Endothelial cell (in vitro differentiated cells): ENCODE measurements around the gene ATP1A3. TPM values are rescaled to one million over a fixed set of nuclear protein-coding genes. Genes with fewer than 3 reads are reported as not detected.

ENCODE experiments used
- DNase-seq: peaks from one replicate; pipeline ENCODE4 v3.0.0; 2021; ENCODE audit warnings: low spot score
- H3K27ac Mint-ChIP-seq: one replicate; pipeline ENCODE4 v1.8.0; 2021; ENCODE audit warnings: mixed read lengths, inconsistent platforms; ENCODE audit not compliant: unreplicated experiment
- H3K27me3 Mint-ChIP-seq: one replicate; pipeline ENCODE4 v1.8.0; 2021; ENCODE audit warnings: mild to moderate bottlenecking, moderate library complexity, mixed read lengths, inconsistent platforms; ENCODE audit not compliant: unreplicated experiment
- H3K36me3 Mint-ChIP-seq: one replicate; pipeline ENCODE4 v1.8.0; 2021; ENCODE audit warnings: mild to moderate bottlenecking, low read depth, mixed read lengths, inconsistent platforms; ENCODE audit not compliant: unreplicated experiment
- H3K4me1 Mint-ChIP-seq: one replicate; pipeline ENCODE4 v1.8.0; 2021; ENCODE audit warnings: mild to moderate bottlenecking, mixed read lengths, inconsistent platforms; ENCODE audit not compliant: unreplicated experiment
- H3K4me3 Mint-ChIP-seq: one replicate; pipeline ENCODE4 v1.8.0; 2021; ENCODE audit warnings: mild to moderate bottlenecking, mixed read lengths, inconsistent platforms; ENCODE audit not compliant: unreplicated experiment
- H3K9me3 Mint-ChIP-seq: one replicate; pipeline ENCODE4 v1.8.0; 2021; ENCODE audit warnings: mixed read lengths, inconsistent platforms; ENCODE audit not compliant: unreplicated experiment
- total RNA-seq: library from RNA; stranded (reverse); fragmentation: NEBNext Ultra II Directional; extraction: Animal tissue kit (Norgen Biotek cat#: 25700); gene quantifications from one replicate; pipeline ENCODE4 v1.2.1, GENCODE V29; 2021; ENCODE audit not compliant: unreplicated experiment
- TF ChIP-seq, protein P1 (sequence below): fragments of 200-600 bp; sonication (generic); IDR thresholded peaks from one replicate; pipeline ENCODE4 v1.5.0; 2021; ENCODE audit warnings: antibody characterized with exemption; ENCODE audit not compliant: unreplicated experiment

Gene ATP1A3
- total RNA-seq, 1 donor from 2014 or later: not detected

DNA sequence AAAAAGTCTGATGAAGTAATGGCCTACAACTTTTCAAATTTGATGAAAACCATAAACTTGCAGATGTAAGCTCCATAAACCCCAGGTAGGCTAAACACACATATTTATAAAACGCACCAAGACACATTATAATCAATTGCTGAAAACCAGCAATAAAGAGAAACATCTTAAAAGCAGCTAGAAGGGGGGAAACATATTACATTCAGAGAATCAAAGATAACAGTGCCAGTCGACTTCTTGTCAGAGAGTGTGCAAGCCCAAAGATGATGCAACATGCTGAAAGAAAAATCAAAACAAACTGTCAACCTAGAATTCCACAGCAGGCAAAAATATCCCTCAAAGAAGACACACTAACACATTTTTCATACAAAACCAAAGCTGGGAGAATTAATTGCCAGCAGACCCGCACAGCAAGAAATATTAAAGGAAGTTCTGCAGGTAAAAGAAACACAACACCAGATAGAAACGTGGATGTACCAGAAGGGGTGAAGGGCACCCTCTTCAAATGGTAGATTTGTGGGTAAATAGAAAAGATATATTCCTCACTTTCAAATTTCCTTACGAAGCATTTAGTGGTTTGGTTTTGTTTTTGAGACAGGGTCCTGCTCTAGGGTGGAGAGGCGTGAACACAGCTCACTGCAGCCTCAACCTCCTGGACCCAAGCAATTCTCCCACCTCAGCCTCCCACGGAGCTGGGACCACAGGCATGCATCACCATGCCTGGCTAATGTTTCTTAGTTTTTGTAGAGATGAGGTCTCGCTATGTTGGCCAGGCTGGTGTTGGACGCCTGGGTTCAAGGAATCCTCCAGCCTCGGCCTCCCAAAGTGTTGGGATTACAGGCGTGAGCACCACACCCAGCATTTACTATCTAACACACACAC is 16.5 kb upstream of the ATP1A3 start:
- H3K4me1 Mint-ChIP-seq: no peaks in the 10 kb centered on the region
- no peak overlapping the region for H3K4me3 Mint-ChIP-seq
- DNase-seq: no peak
- no peaks in the 10 kb centered on the region for H3K9me3 Mint-ChIP-seq
- H3K36me3 Mint-ChIP-seq: no peaks in the 10 kb centered on the region
- H3K27me3 Mint-ChIP-seq: peaks cover 2% of the 10 kb centered on the region
- TF ChIP-seq, protein P1, sequence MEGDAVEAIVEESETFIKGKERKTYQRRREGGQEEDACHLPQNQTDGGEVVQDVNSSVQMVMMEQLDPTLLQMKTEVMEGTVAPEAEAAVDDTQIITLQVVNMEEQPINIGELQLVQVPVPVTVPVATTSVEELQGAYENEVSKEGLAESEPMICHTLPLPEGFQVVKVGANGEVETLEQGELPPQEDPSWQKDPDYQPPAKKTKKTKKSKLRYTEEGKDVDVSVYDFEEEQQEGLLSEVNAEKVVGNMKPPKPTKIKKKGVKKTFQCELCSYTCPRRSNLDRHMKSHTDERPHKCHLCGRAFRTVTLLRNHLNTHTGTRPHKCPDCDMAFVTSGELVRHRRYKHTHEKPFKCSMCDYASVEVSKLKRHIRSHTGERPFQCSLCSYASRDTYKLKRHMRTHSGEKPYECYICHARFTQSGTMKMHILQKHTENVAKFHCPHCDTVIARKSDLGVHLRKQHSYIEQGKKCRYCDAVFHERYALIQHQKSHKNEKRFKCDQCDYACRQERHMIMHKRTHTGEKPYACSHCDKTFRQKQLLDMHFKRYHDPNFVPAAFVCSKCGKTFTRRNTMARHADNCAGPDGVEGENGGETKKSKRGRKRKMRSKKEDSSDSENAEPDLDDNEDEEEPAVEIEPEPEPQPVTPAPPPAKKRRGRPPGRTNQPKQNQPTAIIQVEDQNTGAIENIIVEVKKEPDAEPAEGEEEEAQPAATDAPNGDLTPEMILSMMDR: no peak
- no peak overlapping the region for H3K27ac Mint-ChIP-seq

- Mint-ChIP-seq H3K9me3 (no peaks in the 10 kb centered on the region), H3K4me3 (no peak overlapping the region), H3K27me3 (peaks cover 4% of the 10 kb centered on the region), H3K27ac (no peak overlapping the region), H3K36me3 (peaks cover 9% of the 10 kb centered on the region), H3K4me1 (peaks cover 8% of the 10 kb centered on the region)
- TF ChIP-seq, protein P1: no peak
- no peak for DNase-seq
These were observed 12.5 kb upstream of the ATP1A3 start for GRCh38 chr19:42006569-42006968.

DNA sequence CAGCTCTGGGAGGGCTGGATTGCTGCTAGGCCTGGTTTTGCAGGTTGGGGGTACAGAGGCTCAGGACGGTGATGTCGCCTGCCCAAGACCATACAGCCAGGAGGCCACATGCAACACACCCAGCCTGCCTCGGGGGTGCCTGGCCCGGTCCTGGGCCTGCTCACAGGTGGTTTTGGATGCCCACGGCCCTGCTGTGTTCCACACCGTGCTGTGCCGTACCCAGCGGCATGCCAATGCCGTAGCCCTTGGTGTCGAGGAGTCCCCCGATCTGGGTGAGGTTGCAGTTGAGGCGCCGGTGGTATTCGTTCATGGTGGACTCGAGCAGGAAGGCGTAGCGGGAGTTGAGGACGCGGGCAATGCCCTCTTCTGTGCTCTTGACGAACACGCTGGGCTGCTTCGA is 11.5 kb upstream of the ATP1A3 start:
- H3K9me3 Mint-ChIP-seq: no peaks in the 10 kb centered on the region
- H3K27me3 Mint-ChIP-seq: peaks cover 15% of the 10 kb centered on the region
- no peak overlapping the region for H3K27ac Mint-ChIP-seq
- TF ChIP-seq, protein P1: no peak
- H3K36me3 Mint-ChIP-seq: peaks cover 9% of the 10 kb centered on the region
- H3K4me3 Mint-ChIP-seq: no peak overlapping the region
- no peak for DNase-seq
- peaks cover 8% of the 10 kb centered on the region for H3K4me1 Mint-ChIP-seq

- Mint-ChIP-seq H3K9me3 (peaks cover 4% of the 10 kb centered on the region), H3K4me3 (no peak overlapping the region), H3K27me3 (peaks cover 27% of the 10 kb centered on the region), H3K27ac (no peak overlapping the region), H3K4me1 (peaks cover 13% of the 10 kb centered on the region), H3K36me3 (peaks cover 15% of the 10 kb centered on the region)
- no peak for DNase-seq
- TF ChIP-seq, protein P1: no peak
These were observed 9.7 kb upstream of the ATP1A3 start for GRCh38 chr19:42003506-42004294.

GRCh38 chr19:41999878-42000208 is 5.8 kb upstream of the ATP1A3 start:
- H3K36me3 Mint-ChIP-seq: peaks cover 23% of the 10 kb centered on the region
- no peak for DNase-seq
- peak overlapping the region; percentile 72 for H3K4me3 Mint-ChIP-seq
- peaks cover 38% of the 10 kb centered on the region for H3K27me3 Mint-ChIP-seq
- peaks cover 26% of the 10 kb centered on the region for H3K4me1 Mint-ChIP-seq
- H3K27ac Mint-ChIP-seq: no peak overlapping the region
- TF ChIP-seq, protein P1: no peak
- H3K9me3 Mint-ChIP-seq: peaks cover 4% of the 10 kb centered on the region
